ENCODE data around the gene STARD4.

DNA sequence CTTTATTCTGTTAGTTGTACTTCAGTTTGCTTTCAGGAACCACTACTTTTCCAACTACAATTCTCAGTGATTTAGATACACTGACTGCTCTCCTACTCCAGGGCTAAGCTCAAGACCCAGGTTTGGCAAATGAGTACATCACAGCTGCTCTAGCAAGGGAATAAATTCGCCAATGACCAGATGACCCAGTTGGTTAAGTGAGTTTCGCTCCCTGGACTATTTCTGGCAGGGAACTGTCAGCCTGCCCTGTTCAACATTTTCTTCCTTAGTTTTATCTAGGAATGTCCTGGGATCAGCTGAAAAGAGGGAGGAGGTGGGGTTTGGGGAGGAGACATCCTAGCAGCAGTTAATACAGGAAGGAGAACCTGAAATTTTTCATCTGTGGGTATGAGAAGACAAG is 6.4 kb upstream of the STARD4 start:
- TF ChIP-seq CTCF (IDR thresholded peaks at IDR 0.05) (no peak), POLR2A (IDR thresholded peaks at IDR 0.05) (no peak)

Data from body of pancreas (tissue), 4 donors.